Fibroblast of the aortic adventitia (primary cell): ENCODE results near the gene DYNC1LI1. TPM values are rescaled to one million over a fixed set of nuclear protein-coding genes. Genes with fewer than 3 reads are reported as not detected.

Source experiments
- DNase-seq: peaks from one replicate; pipeline ENCODE4 v3.0.0-alpha.2; 2010; ENCODE audit warnings: low read depth
- H3K4me3 ChIP-seq: 2 replicates; pipeline ENCODE4 v1.5.1; 2011; ENCODE audit warnings: low read depth, mild to moderate bottlenecking, control low read depth, low read length, moderate library complexity
- small RNA-seq: library from RNA; depleted of rRNA; stranded (forward); fragments of <200 nt; gene quantifications from one replicate; pipeline ENCODE3, GENCODE V24; 2012
- total RNA-seq: library from RNA; depleted of rRNA; stranded (reverse); fragments of >200 nt; gene quantifications from 2 replicates; pipeline ENCODE4 v1.2.3, GENCODE V29; 2012; ENCODE audit warnings: low replicate concordance
- TF ChIP-seq, protein P1 (sequence below): IDR thresholded peaks from 2 replicates; pipeline ENCODE4 v1.5.1; 2011; ENCODE audit warnings: mild to moderate bottlenecking, low read length, control low read depth, inconsistent platforms; ENCODE audit not compliant: insufficient read depth

The DYNC1LI1 gene
- total RNA-seq, 1 donor: 42.5 TPM

DNA sequence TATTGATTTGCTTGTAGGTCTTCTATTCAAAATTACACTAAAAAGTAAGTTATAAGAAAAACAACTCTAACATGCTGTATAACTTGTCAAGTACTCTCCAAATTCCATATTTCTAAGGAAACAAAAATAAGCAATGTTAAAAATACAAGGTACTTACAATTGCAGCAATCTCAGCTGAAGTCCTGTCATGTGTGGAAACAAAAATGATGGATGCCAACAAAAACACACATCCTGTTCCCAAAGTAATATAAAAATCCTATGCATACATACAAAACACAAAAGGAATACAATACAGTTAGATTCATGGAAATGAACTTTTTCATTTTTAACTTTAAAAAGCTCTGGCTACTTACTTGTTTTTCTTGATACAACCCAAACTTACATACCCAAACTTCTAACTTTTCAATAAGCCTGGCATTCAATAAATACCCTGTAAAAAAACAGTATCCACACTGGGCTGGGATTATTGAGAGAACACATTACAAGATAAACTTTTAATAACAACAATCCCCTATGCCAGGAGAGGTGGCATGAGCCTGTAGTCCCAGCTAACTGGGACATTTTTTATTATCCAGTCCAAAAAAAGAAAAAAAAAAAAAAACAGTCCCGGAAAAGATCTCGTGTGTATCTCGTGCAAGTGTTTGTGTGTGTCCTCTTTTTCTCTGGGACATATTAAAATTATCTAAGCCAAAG, 82.7 kb downstream of the DYNC1LI1 start:
- TF ChIP-seq, protein P1, sequence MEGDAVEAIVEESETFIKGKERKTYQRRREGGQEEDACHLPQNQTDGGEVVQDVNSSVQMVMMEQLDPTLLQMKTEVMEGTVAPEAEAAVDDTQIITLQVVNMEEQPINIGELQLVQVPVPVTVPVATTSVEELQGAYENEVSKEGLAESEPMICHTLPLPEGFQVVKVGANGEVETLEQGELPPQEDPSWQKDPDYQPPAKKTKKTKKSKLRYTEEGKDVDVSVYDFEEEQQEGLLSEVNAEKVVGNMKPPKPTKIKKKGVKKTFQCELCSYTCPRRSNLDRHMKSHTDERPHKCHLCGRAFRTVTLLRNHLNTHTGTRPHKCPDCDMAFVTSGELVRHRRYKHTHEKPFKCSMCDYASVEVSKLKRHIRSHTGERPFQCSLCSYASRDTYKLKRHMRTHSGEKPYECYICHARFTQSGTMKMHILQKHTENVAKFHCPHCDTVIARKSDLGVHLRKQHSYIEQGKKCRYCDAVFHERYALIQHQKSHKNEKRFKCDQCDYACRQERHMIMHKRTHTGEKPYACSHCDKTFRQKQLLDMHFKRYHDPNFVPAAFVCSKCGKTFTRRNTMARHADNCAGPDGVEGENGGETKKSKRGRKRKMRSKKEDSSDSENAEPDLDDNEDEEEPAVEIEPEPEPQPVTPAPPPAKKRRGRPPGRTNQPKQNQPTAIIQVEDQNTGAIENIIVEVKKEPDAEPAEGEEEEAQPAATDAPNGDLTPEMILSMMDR: no peak
- DNase-seq: no peak
- no peak overlapping the region for H3K4me3 ChIP-seq

DNA sequence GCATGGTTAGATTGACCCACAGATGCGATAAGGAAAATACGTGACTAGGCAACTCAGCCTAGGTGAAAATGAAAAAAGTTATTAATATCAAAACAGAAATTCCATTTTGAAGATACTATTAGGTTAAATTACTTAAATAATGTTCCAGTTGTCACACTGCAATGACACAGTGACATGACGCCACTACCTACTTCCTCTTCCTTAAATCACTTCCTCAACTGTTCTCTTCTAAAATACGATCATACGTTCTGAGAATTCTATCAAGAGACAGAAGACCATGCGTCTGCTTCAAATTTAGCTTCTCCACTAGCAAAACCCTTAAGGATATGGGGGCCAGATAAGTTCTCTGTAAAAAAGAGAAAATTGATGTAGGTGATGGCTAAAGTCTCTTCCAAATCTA, 86.2 kb downstream of the DYNC1LI1 start:
- no peak overlapping the region for H3K4me3 ChIP-seq
- no peak for DNase-seq
- TF ChIP-seq, protein P1: no peak

DNA sequence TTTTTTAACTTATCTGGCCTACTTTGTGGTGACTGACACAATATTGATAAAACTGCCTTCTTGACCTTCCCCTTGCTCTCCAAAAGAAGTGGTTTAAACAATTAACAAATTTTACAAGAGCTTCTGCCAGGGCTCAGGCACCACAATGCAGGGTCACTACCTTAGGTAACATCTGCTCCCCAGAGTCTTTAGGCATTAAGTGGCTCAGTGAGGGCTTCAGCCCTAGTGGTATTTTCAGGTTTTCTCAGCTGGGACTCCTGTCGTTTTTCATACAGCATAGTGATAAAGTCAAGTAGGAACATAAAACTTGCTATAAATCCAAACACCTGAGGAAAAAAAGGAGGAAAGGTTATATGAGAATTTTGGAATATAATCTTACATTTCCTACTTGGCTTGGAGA, 86.9 kb downstream of the DYNC1LI1 start:
- no peak for DNase-seq
- TF ChIP-seq, protein P1: no peak
- no peak overlapping the region for H3K4me3 ChIP-seq

DNA sequence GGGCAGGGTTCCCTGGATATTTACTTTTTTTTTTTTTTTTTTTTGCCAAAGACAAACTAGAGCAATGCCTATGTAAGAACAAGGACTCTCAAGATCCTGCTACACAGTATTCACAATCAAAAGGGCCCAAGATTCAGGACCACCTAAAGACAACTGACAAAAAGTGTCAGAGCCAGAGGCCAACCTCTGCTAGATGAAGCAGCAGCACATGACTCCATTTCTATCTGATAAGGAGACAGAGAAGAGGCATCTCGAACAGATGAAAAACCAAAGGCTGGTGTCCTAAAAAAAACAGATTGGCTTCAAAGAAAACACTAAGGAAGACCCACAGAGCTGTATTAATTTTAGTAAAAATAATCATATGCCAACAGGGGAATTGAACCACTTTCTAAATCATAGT, 88.0 kb downstream of the DYNC1LI1 start:
- DNase-seq: no peak
- TF ChIP-seq, protein P1: no peak
- no peak overlapping the region for H3K4me3 ChIP-seq

DNA sequence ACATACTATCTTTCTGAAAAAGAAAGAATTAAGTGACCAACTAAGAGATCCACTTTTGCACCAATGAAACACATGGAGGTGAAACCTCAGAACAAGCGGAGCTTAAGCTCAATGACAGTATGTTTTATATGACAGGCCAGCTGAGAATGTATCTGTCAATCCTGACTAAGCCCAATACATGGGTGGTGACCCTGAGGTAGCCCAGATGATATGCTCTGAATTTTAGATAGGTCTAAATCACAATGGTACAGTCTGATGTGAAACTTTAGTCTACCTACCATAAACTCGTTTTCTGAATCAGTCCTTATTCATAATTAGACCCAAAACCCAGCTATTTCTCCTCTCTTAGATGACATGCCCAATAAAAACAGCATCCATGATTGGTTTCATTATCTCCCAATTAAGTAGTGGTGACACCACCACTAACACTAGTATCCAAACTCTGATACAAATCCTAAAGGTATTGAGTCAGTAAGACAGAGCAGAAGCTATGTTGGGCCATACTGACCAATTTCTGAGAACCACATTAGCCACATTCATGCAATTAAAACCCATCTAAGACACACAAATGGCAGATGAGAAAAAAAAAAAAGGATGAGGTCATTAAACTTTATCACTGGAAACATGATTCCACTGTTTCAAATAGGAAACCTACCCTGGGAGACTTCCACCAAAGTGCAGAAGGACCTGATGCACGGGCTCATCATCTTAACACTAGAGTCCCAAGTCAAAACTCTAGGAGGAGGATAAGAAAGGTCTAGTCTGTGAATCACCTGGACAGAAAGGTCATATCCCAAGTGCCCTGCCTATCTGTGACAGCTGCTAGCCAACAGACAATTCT, 88.6 kb downstream of the DYNC1LI1 start:
- DNase-seq: no peak
- TF ChIP-seq, protein P1: no peak
- H3K4me3 ChIP-seq: no peak overlapping the region

DNA sequence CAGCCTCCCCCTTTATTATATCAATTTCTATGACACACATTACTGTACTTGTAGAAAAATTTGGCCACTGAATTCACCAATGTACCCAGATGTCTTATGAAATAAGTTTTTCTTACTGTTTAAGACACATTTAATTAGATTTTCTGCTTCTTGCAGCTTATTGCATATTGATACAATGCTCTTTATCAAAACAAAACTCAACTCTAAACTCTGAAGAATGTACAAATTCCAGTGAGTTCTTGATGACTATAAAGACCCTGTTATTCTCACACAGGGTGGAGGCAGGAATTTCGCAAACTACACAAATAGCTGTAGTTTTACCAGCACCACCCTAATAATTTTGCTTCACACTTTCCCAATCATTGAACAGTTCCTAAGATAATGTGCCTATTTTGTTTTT, 90.1 kb downstream of the DYNC1LI1 start:
- TF ChIP-seq, protein P1: no peak
- no peak overlapping the region for H3K4me3 ChIP-seq
- peak; percentile 64 for DNase-seq

Small RNAs within 50 kb of the gene (small RNA-seq; reads per million reads assigned to genes)
- not detected for gene MIR548AY

Other genes starting within 250 kb of the DYNC1LI1 start
- gene CMTM7, start 179.0 kb downstream of the DYNC1LI1 start, total RNA-seq: 4.2 and 10.1 TPM in 2 replicates
- gene CMTM6, start 68.0 kb downstream of the DYNC1LI1 start, total RNA-seq: 43.1 and 81.4 TPM in 2 replicates
- 23.8 and 46.6 TPM in 2 replicates for gene CNOT10, start 114.3 kb upstream of the DYNC1LI1 start, total RNA-seq
- not detected in 2 replicates for gene TRIM71, start 247.1 kb upstream of the DYNC1LI1 start, total RNA-seq